GM18511 (cell line): ENCODE measurements around the gene ZNF746.
A peak's percentile ranks its signal among the peaks of the same experiment; 100 is the strongest.

Source experiments
- ATAC-seq: cut with Tn5 transposase; IDR thresholded peaks from one replicate; pipeline ENCODE4 v1.9.1; 2021; ENCODE audit warnings: mild to moderate bottlenecking, moderate library complexity; ENCODE audit not compliant: unreplicated experiment

ZNF746 gene

GRCh38 chr7:149490083-149490760 is 7.4 kb downstream of the ZNF746 start:
- ATAC-seq, result no peak

GRCh38 chr7:149489391-149490024 is 8.1 kb downstream of the ZNF746 start:
- no peak for ATAC-seq

GRCh38 chr7:149479568-149479967 is 18.0 kb downstream of the ZNF746 start:
- ATAC-seq, result no peak

GRCh38 chr7:149478754-149479153 is 18.9 kb downstream of the ZNF746 start:
- ATAC-seq, result no peak

- no peak for ATAC-seq
These were observed 19.8 kb downstream of the ZNF746 start for GRCh38 chr7:149477494-149478443.

- ATAC-seq, result no peak
These were observed 20.8 kb downstream of the ZNF746 start for GRCh38 chr7:149476791-149477190.

GRCh38 chr7:149475121-149476045 is 22.2 kb downstream of the ZNF746 start:
- ATAC-seq, result no peak

GRCh38 chr7:149474309-149475120 is 23.1 kb downstream of the ZNF746 start:
- ATAC-seq, result no peak

GRCh38 chr7:149473251-149473650 is 24.4 kb downstream of the ZNF746 start:
- ATAC-seq, result no peak

GRCh38 chr7:149471289-149471953 is 26.2 kb downstream of the ZNF746 start:
- no peak for ATAC-seq

- ATAC-seq, result no peak
These were observed 27.8 kb downstream of the ZNF746 start for GRCh38 chr7:149469806-149470205.

- no peak for ATAC-seq
These were observed 29.4 kb downstream of the ZNF746 start for GRCh38 chr7:149468208-149468607.

- no peak for ATAC-seq
These were observed 30.2 kb downstream of the ZNF746 start for GRCh38 chr7:149467321-149467859.

- ATAC-seq, result no peak
These were observed 31.2 kb downstream of the ZNF746 start for GRCh38 chr7:149466364-149466763.

- ATAC-seq, result no peak
These were observed 34.0 kb downstream of the ZNF746 start for GRCh38 chr7:149463500-149464161.

- no peak for ATAC-seq
These were observed 35.5 kb downstream of the ZNF746 start for GRCh38 chr7:149462101-149462520.

GRCh38 chr7:149460493-149461277 is 36.9 kb downstream of the ZNF746 start, which contains the start of gene ZNF777:
Gene ZNF777 (minus strand): TSS chr7:149461062. CDS start chr7:149456022, 5,040 bp downstream.
- peak; percentile 97 for ATAC-seq
